GM12878 (cell line): ENCODE results near the gene CKB. TPM values are rescaled to one million over a fixed set of nuclear protein-coding genes. Genes with fewer than 3 reads are reported as not detected.

Experiments used
- ATAC-seq: fragments of 200-7000 bp; cut with Tn5 transposase; 3 replicates; pipeline ENCODE4 v1.9.1; 2020; ENCODE audit warnings: mild to moderate bottlenecking, moderate library complexity
- BruUV-seq: library from RNA; stranded (reverse); fragments of 400-500 nt; replicated peaks from 2 replicates; lab custom pipeline; 2021; lab: Mats Ljungman, UMichigan
- CTCF ChIA-PET: fragments of 300-600 bp; sonication (Branson Sonifier 250); formaldehyde crosslinking; extraction: SDS; loops from one replicate; lab custom pipeline; 2021; ENCODE audit warnings: inconsistent platforms; lab: Yijun Ruan, JAX
- POLR2A ChIA-PET: fragments of 350-600 bp; formaldehyde crosslinking; extraction: SDS; loops from one replicate; lab custom pipeline; 2021; ENCODE audit warnings: inconsistent platforms; lab: Charles Lee
- RAD21 ChIA-PET: fragments of 300-600 bp; sonication (Branson Sonifier 250); formaldehyde crosslinking; loops from one replicate; lab custom pipeline; 2023; ENCODE audit warnings: antibody characterized with exemption; ENCODE audit not compliant: unreplicated experiment; lab: Charles Lee
- SMC1A ChIA-PET: fragments of 300-600 bp; sonication (Branson Sonifier 250); formaldehyde crosslinking; loops from one replicate; lab custom pipeline; 2023; ENCODE audit not compliant: unreplicated experiment, uncharacterized antibody; lab: Charles Lee
- DNase-seq: peaks from one replicate; pipeline ENCODE4 v3.0.0-alpha.2; 2011; ENCODE audit warnings: low read depth, low spot score
- FAIRE-seq: peaks from 3 replicates; lab custom pipeline; 2011; peaks lifted over from hg19 to GRCh38; lab: Jason Lieb, UNC
- H2AFZ ChIP-seq: 2 replicates; pipeline ENCODE4 v1.6.0; 2011; ENCODE audit warnings: low read depth, low read length, control low read depth; ENCODE audit not compliant: control insufficient read depth
- H3K27ac ChIP-seq: 2 replicates; pipeline ENCODE4 v1.5.1; 2011; ENCODE audit warnings: control low read depth; ENCODE audit not compliant: control insufficient read depth, insufficient read depth
- H3K27me3 ChIP-seq, 2 experiments: replicated peaks in 1 of 2; 2 replicates each; pipeline versions ENCODE4 v1.6.0 to v1.6.1; 2011; ENCODE audit warnings: low read length in 1 of 2; ENCODE audit not compliant: control insufficient read depth in 2 of 2, insufficient read depth in 2 of 2
- H3K36me3 ChIP-seq, 2 experiments: 2 replicates each; pipeline ENCODE4 v1.5.1; 2011; ENCODE audit warnings: low read length in 1 of 2; ENCODE audit not compliant: control insufficient read depth in 2 of 2, insufficient read depth in 2 of 2
- H3K4me1 ChIP-seq: 2 replicates; pipeline ENCODE4 v1.6.1; 2011; ENCODE audit warnings: mild to moderate bottlenecking, low read length, moderate library complexity, mixed read lengths; ENCODE audit not compliant: control insufficient read depth, insufficient read depth
- H3K4me2 ChIP-seq: 2 replicates; pipeline ENCODE4 v1.6.0; 2011; ENCODE audit warnings: control low read depth; ENCODE audit not compliant: control insufficient read depth, insufficient read depth
- H3K4me3 ChIP-seq: fragments of 200-600 bp; sonication (generic); 2 replicates; pipeline ENCODE4 v1.5.1; 2016
- H3K79me2 ChIP-seq: 2 replicates; pipeline ENCODE4 v1.6.0; 2011; ENCODE audit warnings: low read length; ENCODE audit not compliant: control insufficient read depth, insufficient read depth
- H3K9ac ChIP-seq: 2 replicates; pipeline ENCODE4 v1.8.0; 2011; ENCODE audit warnings: low read length, control low read depth, mixed read lengths; ENCODE audit not compliant: control insufficient read depth, insufficient read depth
- H3K9me3 ChIP-seq: replicated peaks from 3 replicates; pipeline ENCODE4 v1.5.1; 2011; ENCODE audit warnings: mild to moderate bottlenecking, low read length; ENCODE audit not compliant: control insufficient read depth, insufficient read depth
- H4K20me1 ChIP-seq: 2 replicates; pipeline ENCODE4 v1.6.0; 2011; ENCODE audit not compliant: control insufficient read depth, insufficient read depth
- GABPA ChIP-seq: IDR thresholded peaks from 2 replicates; pipeline ENCODE4 v1.6.1; 2014; ENCODE audit warnings: antibody characterized with exemption, low read depth, mild to moderate bottlenecking, inconsistent platforms
- IRF3 ChIP-seq: fragments of 450-650 bp; IDR thresholded peaks from 2 replicates; pipeline ENCODE4 v1.6.1; 2014; ENCODE audit warnings: mild to moderate bottlenecking
- MXI1 ChIP-seq: fragments of 150-350 bp; IDR thresholded peaks from 2 replicates; pipeline ENCODE4 v1.6.1; 2011; ENCODE audit warnings: low read depth, mild to moderate bottlenecking, inconsistent platforms, low read length, improper control_type of control experiment
- NFYB ChIP-seq: IDR thresholded peaks from 2 replicates; pipeline ENCODE4 v1.6.1; 2011; ENCODE audit warnings: low read depth, mild to moderate bottlenecking, low read length, improper control_type of control experiment, moderate library complexity; ENCODE audit not compliant: insufficient read depth
- RUNX3 ChIP-seq: IDR thresholded peaks from 2 replicates; pipeline ENCODE4 v1.6.1; 2012; ENCODE audit warnings: low read length, inconsistent platforms
- SIN3A ChIP-seq: IDR thresholded peaks from 2 replicates; pipeline ENCODE4 v1.6.1; 2012; ENCODE audit warnings: low read depth, low read length, improper control_type of control experiment
- SUZ12 ChIP-seq: fragments of 200-600 bp; sonication (generic); IDR thresholded peaks from one replicate; pipeline ENCODE4 v1.6.1; 2018; ENCODE audit warnings: antibody characterized with exemption, mild to moderate bottlenecking; ENCODE audit not compliant: unreplicated experiment
- WGBS: methylation state at CpG from one replicate; pipeline ENCODE4 v1.1.6; 2016; ENCODE audit warnings: low lambda C conversion rate; ENCODE audit not compliant: insufficient replicate concordance, insufficient coverage; ENCODE audit errors: missing lambda C conversion rate; 5-methylcytosine and 5-hydroxymethylcytosine counted together
- in situ Hi-C: fragments of 300-500 bp; cut with MboI; formaldehyde crosslinking; loops from 9 replicates; pipeline ENCODE4 v1.14.3; 2018; ENCODE audit warnings: mixed read lengths
- intact Hi-C: fragments of 100-400 bp; cut with micrococcal nuclease; formaldehyde crosslinking; loops from one replicate; pipeline ENCODE4 v1.14.2; 2022; ENCODE audit not compliant: unreplicated experiment
- polyA plus RNA-seq, 11 experiments: library from polyadenylated mRNA; depleted of rRNA in 4 of 11; unstranded in 6 of 11; stranded (reverse) in 5 of 11; fragments of >200 nt; fragmentation: Nextera tagmentation in 4 of 11; fragmentation: Illumina TruSeq in 1 of 11; extraction: Ambion mirVana in 4 of 11; extraction: Trizol in 1 of 11; gene quantifications; 1 replicate in 1 of 11; 2 replicates in 10 of 11; pipeline versions ENCODE4 v1.2.1 to v1.2.3, GENCODE V29; 2011 to 2016; ENCODE audit warnings: inconsistent platforms in 2 of 11, missing spikeins in 2 of 11, low read depth in 1 of 11
- total RNA-seq, 4 experiments: library from RNA; depleted of rRNA in 3 of 4; stranded (reverse); fragments of >200 nt in 3 of 4; fragmentation: Illumina TruSeq in 1 of 4; extraction: Trizol in 1 of 4; gene quantifications; 2 replicates each; pipeline versions ENCODE4 v1.2.1 to v1.2.3, GENCODE V29; 2013 to 2021

CKB gene
- total and polyA plus RNA-seq, 10 of the 15 experiments (the other 5 are each of a cell fraction or from before 2014, with no cell fraction given), result 0.40 to 6.1 (median 2.3) TPM

- Histone ChIP-seq H3K4me2 (peak overlapping the region; percentile 88; the same call in 1 of the 2 replicates), H3K27ac (peak overlapping the region; percentile 94), H3K79me2 (peaks cover 79% of the 10 kb centered on the region), H3K36me3 (peaks cover 0 to 14% of the 10 kb centered on the region in 2 experiments; a peak in 3 of 4 replicates), H3K9me3 (no peaks in the 10 kb centered on the region), H3K27me3 (no peaks in the 10 kb centered on the region), H4K20me1 (0 out of 2 replicates have a peak, but pooled peaks cover 6% of the 10 kb centered on the region), H3K4me3 (peak overlapping the region; percentile 97), H2AFZ (peak overlapping the region; percentile 96), H3K4me1 (peaks cover 13% of the 10 kb centered on the region), H3K9ac (peak overlapping the region; percentile 82)
- SMC1A ChIA-PET, result interaction anchor here (0.7 to 1.4 kb wide), 3 partner anchors 33 to 245 kb away, joined by 3 read pairs; partner anchors contain the start of gene TRMT61A
- 0% methylated on average over 20 of the region's 25 CpGs for WGBS
- in situ Hi-C loops, result no loop called here
- 0 out of 2 replicates have a peak, but pooled peaks have one; percentile 1 for TF ChIP-seq MXI1
- no peak for TF ChIP-seq NFYB
- no peak for TF ChIP-seq IRF3
- TF ChIP-seq GABPA, result peak; percentile 30; the same call in 1 of the 2 replicates
- no peak for TF ChIP-seq SUZ12
- peak; percentile 6; the same call in 1 of the 2 replicates for TF ChIP-seq SIN3A
- TF ChIP-seq RUNX3, result 0 out of 2 replicates have a peak, but pooled peaks have one; percentile 3
- POLR2A ChIA-PET, result interaction anchor here (0.7 kb wide), 1 partner anchor 158 kb away, joined by 3 read pairs; no protein-coding TSS in a partner anchor
- FAIRE-seq, result no peak
- CTCF ChIA-PET, result interaction anchor here (1.2 to 1.3 kb wide), 2 partner anchors 35 to 41 kb away, joined by 4 read pairs; no protein-coding TSS in a partner anchor
- RAD21 ChIA-PET, result interaction anchor here (1.6 kb wide), 1 partner anchor 32 kb away, joined by 5 read pairs; no protein-coding TSS in a partner anchor
- ATAC-seq, result no peak; the same call in 2 of the 3 replicates
- no TSS peak for BruUV-seq
- no peak for DNase-seq
- intact Hi-C loops, result loop anchor here (5.0 kb wide), 1 partner anchor 70 kb away; no protein-coding TSS in a partner anchor
Observed at GRCh38 chr14:103562179-103562428, 39.5 kb upstream of the CKB start.
